Gastroesophageal sphincter (tissue), 3 donors: ENCODE data around the gene CKAP2.
"Not testable (repeated sequence)": the region's sequence is repeated elsewhere in the genome, so short reads cannot be mapped to it uniquely, and the experiment has no call there.

Source experiments
- CTCF ChIP-seq, 4 experiments: fragments of 200-600 bp in 2 of 4; fragments of 450-650 bp in 2 of 4; sonication (generic) in 1 of 4; IDR thresholded peaks; one replicate each; pipeline ENCODE4 v1.5.1; 2017 to 2019; ENCODE audit warnings: antibody characterized with exemption in 4 of 4, mild to moderate bottlenecking in 2 of 4, moderate library complexity in 2 of 4
- EP300 ChIP-seq: sonication (generic); formaldehyde crosslinking; IDR thresholded peaks from one replicate; pipeline ENCODE4 v1.6.1; 2017; ENCODE audit warnings: antibody characterized with exemption, mild to moderate bottlenecking
- POLR2A ChIP-seq, 2 donors: fragments of 450-650 bp; IDR thresholded peaks; one replicate each; pipeline ENCODE4 v1.6.1; 2017; ENCODE audit warnings: antibody characterized with exemption in 2 of 2, mild to moderate bottlenecking in 2 of 2, moderate library complexity in 1 of 2
- POLR2AphosphoS5 ChIP-seq: sonication (generic); formaldehyde crosslinking; IDR thresholded peaks from one replicate; pipeline ENCODE4 v1.6.1; 2017; ENCODE audit warnings: antibody characterized with exemption

GRCh38 chr13:52487078-52487477 is 31.8 kb downstream of the CKAP2 start:
- not testable (repeated sequence) for TF ChIP-seq CTCF (IDR thresholded peaks at IDR 0.05); POLR2A (IDR thresholded peaks at IDR 0.05); POLR2AphosphoS5; EP300
